ENCODE measurements around the gene IFRD2. TPM values are rescaled to one million over a fixed set of nuclear protein-coding genes. Genes with fewer than 3 reads are reported as not detected.

The IFRD2 gene
- total RNA-seq, 6 donors from 2014 or later: 45.4 to 126 (median 77.5) TPM

DNA sequence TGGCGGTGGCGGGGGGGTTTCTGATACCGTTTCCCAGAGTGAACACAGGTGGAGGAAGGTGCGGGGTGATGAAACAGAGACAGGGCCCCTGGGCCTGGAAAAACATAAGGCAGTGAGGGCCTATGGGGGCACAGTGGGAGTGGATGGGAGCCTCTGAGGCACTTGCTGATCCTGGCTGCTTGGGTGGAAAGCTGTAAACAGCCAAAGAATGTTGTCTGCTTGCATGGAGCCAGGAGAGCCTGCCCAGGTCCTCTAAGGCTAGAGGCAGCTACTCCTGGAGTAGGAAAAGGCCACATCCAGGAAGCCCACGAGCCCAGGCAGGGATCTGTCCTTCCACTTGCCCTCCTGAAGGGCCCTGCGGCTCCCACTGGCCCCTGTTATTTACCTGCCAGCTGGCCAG lies 26.2 kb downstream of the IFRD2 start:
- Histone ChIP-seq H3K27me3 (no peaks in the 10 kb centered on the region), H3K27ac (peak overlapping the region; percentile 84 to 98 (median 96)), H3K9me3 (no peaks in the 10 kb centered on the region), H3K36me3 (no peaks in the 10 kb centered on the region), H3K4me3 (peak overlapping the region in 2 of 4 donors; percentile 54 to 57), H3K4me1 (peaks cover 67 to 81% (median 72%) of the 10 kb centered on the region in 4 donors)
- TF ChIP-seq POLR2A (IDR thresholded peaks at IDR 0.05) (peak in 1 of 4 donors; percentile 23), EP300 (IDR thresholded peaks at IDR 0.05) (no peak)
- ATAC-seq (ENCODE audit: low FRiP score in 2 of 2): no peak
- 73 to 90% methylated on average over 4 to 6 of the region's 6 CpGs for WGBS, 2 donors
- no peak for DNase-seq

DNA sequence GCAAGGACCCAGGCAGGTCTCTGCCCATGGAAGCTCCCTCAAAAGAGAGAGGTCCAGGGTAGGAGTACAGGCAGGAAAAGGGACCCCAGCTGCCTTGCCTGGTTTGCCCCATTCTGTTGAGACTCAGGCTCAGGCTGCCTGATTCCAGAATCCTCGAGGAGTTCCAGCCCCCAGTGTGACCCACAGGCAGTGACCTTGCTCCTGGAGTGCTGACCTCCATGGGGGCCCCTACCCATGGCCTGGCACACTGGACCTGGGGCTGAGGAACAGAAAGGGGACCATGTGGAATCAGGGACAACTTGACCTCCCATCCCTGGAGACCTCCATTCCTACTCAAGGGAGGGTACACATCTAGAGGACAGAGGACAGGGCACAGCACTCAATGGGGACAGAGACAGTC lies 26.7 kb downstream of the IFRD2 start:
- DNase-seq (no peak), ATAC-seq (ENCODE audit: low FRiP score in 2 of 2) (no peak)
- WGBS, 2 donors: 67% methylated on average over 1 of the region's 1 CpG; no CpG with 5 or more reads in 1 of the 2 donors
- Histone ChIP-seq H3K4me1 (peaks cover 71 to 83% (median 75%) of the 10 kb centered on the region in 4 donors), H3K4me3 (peak overlapping the region in 1 of 4 donors; percentile 57), H3K27me3 (no peaks in the 10 kb centered on the region), H3K36me3 (no peaks in the 10 kb centered on the region), H3K27ac (peak overlapping the region; percentile 84 to 98 (median 96)), H3K9me3 (no peaks in the 10 kb centered on the region)
- TF ChIP-seq, protein P1, sequence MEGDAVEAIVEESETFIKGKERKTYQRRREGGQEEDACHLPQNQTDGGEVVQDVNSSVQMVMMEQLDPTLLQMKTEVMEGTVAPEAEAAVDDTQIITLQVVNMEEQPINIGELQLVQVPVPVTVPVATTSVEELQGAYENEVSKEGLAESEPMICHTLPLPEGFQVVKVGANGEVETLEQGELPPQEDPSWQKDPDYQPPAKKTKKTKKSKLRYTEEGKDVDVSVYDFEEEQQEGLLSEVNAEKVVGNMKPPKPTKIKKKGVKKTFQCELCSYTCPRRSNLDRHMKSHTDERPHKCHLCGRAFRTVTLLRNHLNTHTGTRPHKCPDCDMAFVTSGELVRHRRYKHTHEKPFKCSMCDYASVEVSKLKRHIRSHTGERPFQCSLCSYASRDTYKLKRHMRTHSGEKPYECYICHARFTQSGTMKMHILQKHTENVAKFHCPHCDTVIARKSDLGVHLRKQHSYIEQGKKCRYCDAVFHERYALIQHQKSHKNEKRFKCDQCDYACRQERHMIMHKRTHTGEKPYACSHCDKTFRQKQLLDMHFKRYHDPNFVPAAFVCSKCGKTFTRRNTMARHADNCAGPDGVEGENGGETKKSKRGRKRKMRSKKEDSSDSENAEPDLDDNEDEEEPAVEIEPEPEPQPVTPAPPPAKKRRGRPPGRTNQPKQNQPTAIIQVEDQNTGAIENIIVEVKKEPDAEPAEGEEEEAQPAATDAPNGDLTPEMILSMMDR (IDR thresholded peaks at IDR 0.05): no peak
- no peak for TF ChIP-seq EP300 (IDR thresholded peaks at IDR 0.05)
- no peak for TF ChIP-seq POLR2A (IDR thresholded peaks at IDR 0.05)
- no peak for TF ChIP-seq POLR2AphosphoS5 (IDR thresholded peaks at IDR 0.05)

DNA sequence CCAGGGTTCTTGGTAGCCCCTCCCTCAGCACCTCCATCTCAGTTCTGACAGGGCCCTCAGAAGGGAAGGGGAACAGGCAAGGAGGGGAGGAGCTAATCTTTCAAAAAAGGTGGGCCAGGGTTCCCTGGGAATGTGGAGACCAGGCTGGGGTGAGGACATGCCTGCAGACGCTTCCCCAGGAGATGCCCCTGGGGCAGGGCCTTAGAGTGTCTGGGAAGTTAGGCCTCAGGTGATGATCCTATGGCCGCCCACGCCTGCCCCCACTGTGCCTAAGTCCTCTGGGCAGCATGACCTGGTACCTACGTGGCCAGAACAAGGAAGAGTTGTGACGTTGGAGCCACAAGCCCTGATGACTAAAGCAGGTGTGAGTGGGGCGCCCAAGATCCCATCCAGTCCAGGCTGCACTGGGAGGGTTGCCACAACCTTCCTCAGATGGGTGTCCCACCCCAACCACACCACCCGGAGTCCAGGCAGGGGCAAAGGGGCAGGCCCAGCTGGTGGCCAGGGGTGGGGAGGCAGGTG lies 27.2 kb downstream of the IFRD2 start:
- Histone ChIP-seq H3K9me3 (no peaks in the 10 kb centered on the region), H3K36me3 (no peaks in the 10 kb centered on the region), H3K27me3 (no peaks in the 10 kb centered on the region), H3K27ac (peak overlapping the region; percentile 84 to 98 (median 96)), H3K4me1 (peaks cover 69 to 85% (median 79%) of the 10 kb centered on the region in 4 donors), H3K4me3 (peak overlapping the region in 1 of 4 donors; percentile 57)
- ATAC-seq (ENCODE audit: low FRiP score in 2 of 2) (peak in 1 of 2 donors; percentile 0), DNase-seq (peak in 1 of 2 donors; percentile 48)
- TF ChIP-seq, protein P1 (IDR thresholded peaks at IDR 0.05): no peak
- TF ChIP-seq POLR2AphosphoS5 (IDR thresholded peaks at IDR 0.05) (peak; percentile 5 to 30), POLR2A (IDR thresholded peaks at IDR 0.05) (peak in 2 of 4 donors; percentile 29 to 69), EP300 (IDR thresholded peaks at IDR 0.05) (no peak)
- WGBS, 2 donors: 79 to 83% methylated on average over 1 to 2 of the region's 7 CpGs

DNA sequence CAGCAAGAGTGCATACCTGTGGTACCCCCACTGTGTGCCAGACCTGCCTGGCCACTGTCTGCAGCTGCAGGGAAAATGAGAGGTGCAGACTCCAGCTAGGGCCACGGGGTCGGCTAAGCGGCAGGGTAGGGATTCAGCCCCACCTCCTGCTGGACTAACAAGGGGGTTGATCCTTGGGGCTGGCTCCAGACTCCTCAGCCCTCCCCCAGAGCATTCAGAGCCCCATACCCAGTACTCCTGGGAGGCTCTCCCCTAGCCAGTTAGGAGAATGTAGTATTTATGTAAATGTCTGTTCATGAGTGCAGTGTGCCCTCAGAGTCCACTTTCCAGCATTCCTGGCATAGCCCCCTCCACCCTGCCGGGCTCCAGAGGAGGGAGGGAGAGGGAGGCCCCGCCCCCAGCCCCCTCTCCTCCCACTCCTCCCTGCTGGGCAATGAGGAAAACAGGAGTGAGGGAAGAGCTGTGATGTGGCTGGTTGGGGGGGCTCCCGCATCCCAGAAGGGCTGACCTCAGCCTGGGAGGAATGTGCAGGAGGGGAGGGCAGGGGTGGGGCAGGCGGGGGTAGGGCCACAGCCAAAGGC lies 27.8 kb downstream of the IFRD2 start:
- Histone ChIP-seq H3K27ac (peak overlapping the region; percentile 84 to 98 (median 96)), H3K27me3 (no peaks in the 10 kb centered on the region), H3K9me3 (no peaks in the 10 kb centered on the region), H3K36me3 (peaks cover 0 to under 1% (median under 1%) of the 10 kb centered on the region in 4 donors), H3K4me3 (no peak overlapping the region), H3K4me1 (peaks cover 68 to 86% (median 81%) of the 10 kb centered on the region in 4 donors)
- peak; percentile 85 to 87 for DNase-seq
- TF ChIP-seq, protein P1 (IDR thresholded peaks at IDR 0.05): peak in 1 of 6 experiments; percentile 22
- TF ChIP-seq POLR2A (IDR thresholded peaks at IDR 0.05) (no peak), POLR2AphosphoS5 (IDR thresholded peaks at IDR 0.05) (peak in 1 of 2 donors; percentile 26), EP300 (IDR thresholded peaks at IDR 0.05) (peak in 1 of 4 donors; percentile 54)
- ATAC-seq (ENCODE audit: low FRiP score in 2 of 2): peak; percentile 77 to 84
- WGBS, 2 donors: 34 to 44% methylated on average over 4 to 7 of the region's 7 CpGs

DNA sequence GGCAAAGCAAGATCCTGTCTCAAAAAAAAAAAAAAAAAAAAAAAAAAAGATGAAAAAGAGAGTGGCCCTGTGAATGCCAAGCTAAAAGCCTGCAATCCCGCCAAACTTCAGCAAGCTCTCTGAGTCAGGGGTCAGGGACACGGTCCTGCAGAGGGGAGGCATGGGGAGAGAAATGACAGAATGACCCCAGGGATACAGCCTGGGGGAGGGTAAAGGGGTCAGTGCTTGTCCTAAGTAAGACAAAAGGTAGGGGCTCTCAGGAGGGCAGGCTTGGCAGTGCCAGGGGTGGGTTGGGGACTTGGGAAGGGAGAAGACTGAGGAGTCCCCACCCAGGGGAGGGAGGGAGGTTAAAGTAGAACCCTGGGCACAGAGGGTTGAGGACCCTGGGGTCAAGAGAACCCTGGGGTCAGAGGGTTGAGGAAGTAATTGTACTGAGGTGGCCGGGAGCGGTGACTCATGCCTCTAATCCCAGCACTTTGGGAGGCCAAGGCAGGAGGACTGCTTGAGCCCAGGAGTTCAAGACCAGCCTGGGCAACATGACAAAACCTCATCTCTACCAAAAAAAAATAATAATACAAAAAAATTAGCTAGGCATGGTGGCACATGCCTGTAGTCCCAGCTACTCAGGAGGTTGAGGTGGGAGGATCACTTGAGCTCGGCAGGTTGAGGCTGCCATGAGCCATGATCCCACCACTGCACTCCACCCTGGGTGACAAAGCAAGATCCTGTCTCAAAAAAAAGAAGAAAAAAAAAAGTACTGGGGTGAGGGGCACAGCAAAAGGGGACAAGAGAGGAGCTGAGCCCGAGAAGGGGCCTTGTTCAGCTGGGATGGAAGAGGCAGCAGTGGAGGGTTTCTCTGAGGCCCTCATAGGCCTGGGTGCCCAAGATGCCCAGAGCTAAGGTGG lies 28.5 kb downstream of the IFRD2 start:
- H3K4me1 ChIP-seq: peaks cover 66 to 86% (median 79%) of the 10 kb centered on the region in 4 donors
- TF ChIP-seq POLR2AphosphoS5 (IDR thresholded peaks at IDR 0.05) (no peak), EP300 (IDR thresholded peaks at IDR 0.05) (no peak), POLR2A (IDR thresholded peaks at IDR 0.05) (no peak)
- TF ChIP-seq, protein P1 (IDR thresholded peaks at IDR 0.05): no peak
- H3K9me3 ChIP-seq: no peaks in the 10 kb centered on the region
- no peak for ATAC-seq (ENCODE audit: low FRiP score in 2 of 2)
- 55 to 64% methylated on average over 6 of the region's 6 CpGs for WGBS, 2 donors
- H3K27me3 ChIP-seq: no peaks in the 10 kb centered on the region
- no peak overlapping the region for H3K4me3 ChIP-seq
- H3K36me3 ChIP-seq: peaks cover 0 to 8% (median 2%) of the 10 kb centered on the region in 4 donors
- no peak for DNase-seq
- peak overlapping the region; percentile 84 to 98 (median 96) for H3K27ac ChIP-seq

All from upper lobe of left lung (tissue), 6 donors.